ENCODE results near the gene MGLL.

The MGLL gene

GRCh38 chr3:127815641-127816605 lies 6.4 kb downstream of the MGLL start:
- H4K20me1 ChIP-seq (ENCODE audit: insufficient read depth, low read length) = no peaks in the 10 kb centered on the region
- H3K27me3 ChIP-seq (ENCODE audit: insufficient read depth, low read length, poor library complexity) = peaks cover 14% of the 10 kb centered on the region
- no peaks in the 10 kb centered on the region for H3K4me1 ChIP-seq (ENCODE audit: insufficient read depth, low read length)
- H3K4me2 ChIP-seq (ENCODE audit: insufficient read depth, low read length) = no peak overlapping the region
- no peak for ATAC-seq (ENCODE audit: insufficient read depth, low read depth)
- H3K79me2 ChIP-seq (ENCODE audit: insufficient read depth, low read length) = no peaks in the 10 kb centered on the region
- TF ChIP-seq EZH2 (IDR thresholded peaks at IDR 0.05; ENCODE audit: borderline replicate concordance, low read depth, low read length, severe bottlenecking) = no peak
- TF ChIP-seq CTCF (IDR thresholded peaks at IDR 0.05; ENCODE audit: borderline replicate concordance, extremely low read depth, low read length, poor library complexity, severe bottlenecking) = no peak
- no peak overlapping the region for H3K27ac ChIP-seq (ENCODE audit: low read length)
- DNase-seq = no peak
- H3K9me3 ChIP-seq (ENCODE audit: insufficient read depth, low read length, severe bottlenecking) = no peaks in the 10 kb centered on the region
- no peak overlapping the region for H3K4me3 ChIP-seq (ENCODE audit: low read depth in 1 of 2, low read length in 2 of 2)
- no peak overlapping the region for H2AFZ ChIP-seq (ENCODE audit: low read depth, low read length)
- H3K9ac ChIP-seq (ENCODE audit: low read depth, low read length) = no peak overlapping the region
- H3K36me3 ChIP-seq (ENCODE audit: insufficient read depth, low read length) = no peaks in the 10 kb centered on the region

GRCh38 chr3:127815001-127815400 lies 7.3 kb downstream of the MGLL start:
- H3K4me2 ChIP-seq (ENCODE audit: insufficient read depth, low read length) = no peak overlapping the region
- no peaks in the 10 kb centered on the region for H3K79me2 ChIP-seq (ENCODE audit: insufficient read depth, low read length)
- no peak overlapping the region for H3K9ac ChIP-seq (ENCODE audit: low read depth, low read length)
- H3K9me3 ChIP-seq (ENCODE audit: insufficient read depth, low read length, severe bottlenecking) = no peaks in the 10 kb centered on the region
- no peaks in the 10 kb centered on the region for H3K36me3 ChIP-seq (ENCODE audit: insufficient read depth, low read length)
- no peak overlapping the region for H3K27ac ChIP-seq (ENCODE audit: low read length)
- no peaks in the 10 kb centered on the region for H3K4me1 ChIP-seq (ENCODE audit: insufficient read depth, low read length)
- no peak for DNase-seq
- H4K20me1 ChIP-seq (ENCODE audit: insufficient read depth, low read length) = no peaks in the 10 kb centered on the region
- ATAC-seq (ENCODE audit: insufficient read depth, low read depth) = no peak
- H2AFZ ChIP-seq (ENCODE audit: low read depth, low read length) = no peak overlapping the region
- TF ChIP-seq CTCF (IDR thresholded peaks at IDR 0.05; ENCODE audit: borderline replicate concordance, extremely low read depth, low read length, poor library complexity, severe bottlenecking) = no peak
- no peak for TF ChIP-seq EZH2 (IDR thresholded peaks at IDR 0.05; ENCODE audit: borderline replicate concordance, low read depth, low read length, severe bottlenecking)
- no peak overlapping the region for H3K4me3 ChIP-seq (ENCODE audit: low read depth in 1 of 2, low read length in 2 of 2)
- peaks cover 8% of the 10 kb centered on the region for H3K27me3 ChIP-seq (ENCODE audit: insufficient read depth, low read length, poor library complexity)

GRCh38 chr3:127814325-127814781 lies 8.0 kb downstream of the MGLL start:
- Histone ChIP-seq H3K79me2 (ENCODE audit: insufficient read depth, low read length) (no peaks in the 10 kb centered on the region), H3K27ac (ENCODE audit: low read length) (no peak overlapping the region), H3K27me3 (ENCODE audit: insufficient read depth, low read length, poor library complexity) (peaks cover 8% of the 10 kb centered on the region), H3K4me1 (ENCODE audit: insufficient read depth, low read length) (no peaks in the 10 kb centered on the region), H3K9ac (ENCODE audit: low read depth, low read length) (no peak overlapping the region), H3K4me3 (ENCODE audit: low read depth in 1 of 2, low read length in 2 of 2) (no peak overlapping the region), H2AFZ (ENCODE audit: low read depth, low read length) (no peak overlapping the region), H4K20me1 (ENCODE audit: insufficient read depth, low read length) (no peaks in the 10 kb centered on the region), H3K9me3 (ENCODE audit: insufficient read depth, low read length, severe bottlenecking) (no peaks in the 10 kb centered on the region), H3K4me2 (ENCODE audit: insufficient read depth, low read length) (no peak overlapping the region), H3K36me3 (ENCODE audit: insufficient read depth, low read length) (no peaks in the 10 kb centered on the region)
- ATAC-seq (ENCODE audit: insufficient read depth, low read depth) (no peak), DNase-seq (no peak)
- TF ChIP-seq CTCF (IDR thresholded peaks at IDR 0.05; ENCODE audit: borderline replicate concordance, extremely low read depth, low read length, poor library complexity, severe bottlenecking) (no peak), EZH2 (IDR thresholded peaks at IDR 0.05; ENCODE audit: borderline replicate concordance, low read depth, low read length, severe bottlenecking) (no peak)
